NOMO-1 (cell line): Measurements from ENCODE around the gene MKLN1.
"Not testable (repeated sequence)": the region's sequence is repeated elsewhere in the genome, so short reads cannot be mapped to it uniquely, and the experiment has no call there.

Source experiments
- DNase-seq, 2 experiments: peaks; one replicate each; lab custom pipeline; 2025; ENCODE audit not compliant: unreplicated experiment in 2 of 2; lab: John Stamatoyannopoulos, UW

Gene MKLN1

GRCh38 chr7:131455546-131455945 lies 127.9 kb downstream of the MKLN1 start:
- DNase-seq = no peak

- no peak for DNase-seq
These were observed 128.7 kb downstream of the MKLN1 start for GRCh38 chr7:131456338-131456737.

- no peak for DNase-seq
These were observed 131.6 kb downstream of the MKLN1 start for GRCh38 chr7:131459256-131459655.

DNA sequence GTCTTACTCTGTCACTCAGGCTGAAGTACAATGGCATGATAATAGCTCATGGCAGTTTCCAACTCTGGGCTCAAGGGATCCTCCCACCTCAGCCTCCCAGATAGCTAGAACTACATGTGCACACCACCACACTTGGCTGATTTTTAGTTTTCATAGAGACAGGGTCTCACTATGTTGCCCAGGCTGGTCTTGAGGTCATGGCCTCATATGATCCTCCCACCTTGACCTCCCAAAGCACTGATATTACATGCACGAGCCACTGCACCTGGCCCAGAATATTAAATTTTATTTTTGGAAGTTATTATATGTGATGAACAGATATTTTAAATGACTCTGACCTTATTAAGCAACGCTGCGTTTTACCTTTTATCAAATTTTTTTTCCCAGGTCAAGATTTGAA lies 134.4 kb downstream of the MKLN1 start:
- DNase-seq = no peak

DNA sequence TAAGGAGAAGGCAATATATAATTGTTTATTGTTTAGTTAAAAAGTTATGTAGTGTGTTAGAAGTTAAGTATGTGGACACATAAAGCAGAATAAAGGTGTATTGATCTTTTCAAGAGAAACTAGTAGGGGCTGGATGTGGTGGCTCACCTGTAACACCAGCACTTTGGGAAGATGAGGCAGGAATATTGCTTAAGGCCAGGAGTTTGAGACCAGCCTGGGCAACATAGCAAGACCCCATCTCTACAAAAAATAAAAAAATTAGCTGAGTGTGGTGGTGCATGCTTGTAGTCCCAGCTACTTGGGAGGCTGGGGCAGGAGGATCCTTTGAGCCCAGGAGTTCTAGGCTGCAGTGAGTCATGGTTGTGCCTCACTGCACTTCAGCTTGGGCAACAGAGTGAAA lies 135.0 kb downstream of the MKLN1 start:
- DNase-seq = not testable (repeated sequence)

DNA sequence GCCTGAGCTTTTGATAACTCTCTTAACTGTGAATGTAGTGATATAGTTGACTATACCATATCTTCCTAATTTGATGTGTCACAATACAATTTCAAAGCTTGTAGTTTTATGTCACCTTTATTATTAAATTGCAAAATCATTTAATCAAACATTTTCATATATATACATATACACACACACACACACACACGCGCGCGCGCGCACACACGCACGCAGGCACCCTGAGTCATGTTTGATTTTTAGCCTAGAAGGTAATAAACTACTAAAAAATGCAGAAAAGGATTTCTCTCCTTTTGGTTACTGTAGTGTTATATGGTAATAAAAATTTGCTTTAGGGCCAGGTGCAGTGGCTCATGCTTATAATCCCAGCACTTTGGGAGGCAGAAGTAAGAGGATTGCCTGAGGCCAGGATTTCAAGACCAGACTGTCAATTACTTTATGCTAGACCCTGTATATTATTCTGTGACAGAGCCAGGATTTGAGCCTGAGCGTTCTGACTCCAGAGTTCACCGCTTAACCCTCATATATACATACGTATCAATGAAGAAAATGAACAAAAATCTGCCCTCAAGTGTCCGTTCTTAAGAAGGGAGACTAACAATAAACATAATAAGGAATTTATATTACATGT lies 139.2 kb downstream of the MKLN1 start:
- no peak for DNase-seq

- no peak for DNase-seq
These were observed 140.1 kb downstream of the MKLN1 start for GRCh38 chr7:131467788-131468187.

- DNase-seq = no peak
These were observed 143.8 kb downstream of the MKLN1 start for GRCh38 chr7:131471250-131472004.

DNA sequence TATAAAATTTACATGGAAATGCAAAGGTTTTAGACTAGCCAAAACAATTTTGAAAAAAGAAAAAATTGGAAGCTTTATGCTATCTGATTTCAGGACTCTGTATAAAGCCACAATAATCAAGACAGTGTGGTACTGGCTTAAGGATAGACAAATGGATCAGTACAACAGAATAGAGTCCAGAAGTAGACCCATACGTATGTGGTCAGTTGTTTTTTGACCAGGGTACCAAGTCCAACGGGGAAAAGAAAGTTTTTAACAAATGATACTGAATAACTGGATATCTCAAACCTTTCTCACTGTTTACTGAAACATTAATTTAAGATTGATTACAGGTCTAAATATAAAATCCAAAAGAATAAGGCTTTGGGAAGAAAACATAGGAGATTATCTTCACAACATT lies 149.1 kb downstream of the MKLN1 start:
- DNase-seq = no peak

DNA sequence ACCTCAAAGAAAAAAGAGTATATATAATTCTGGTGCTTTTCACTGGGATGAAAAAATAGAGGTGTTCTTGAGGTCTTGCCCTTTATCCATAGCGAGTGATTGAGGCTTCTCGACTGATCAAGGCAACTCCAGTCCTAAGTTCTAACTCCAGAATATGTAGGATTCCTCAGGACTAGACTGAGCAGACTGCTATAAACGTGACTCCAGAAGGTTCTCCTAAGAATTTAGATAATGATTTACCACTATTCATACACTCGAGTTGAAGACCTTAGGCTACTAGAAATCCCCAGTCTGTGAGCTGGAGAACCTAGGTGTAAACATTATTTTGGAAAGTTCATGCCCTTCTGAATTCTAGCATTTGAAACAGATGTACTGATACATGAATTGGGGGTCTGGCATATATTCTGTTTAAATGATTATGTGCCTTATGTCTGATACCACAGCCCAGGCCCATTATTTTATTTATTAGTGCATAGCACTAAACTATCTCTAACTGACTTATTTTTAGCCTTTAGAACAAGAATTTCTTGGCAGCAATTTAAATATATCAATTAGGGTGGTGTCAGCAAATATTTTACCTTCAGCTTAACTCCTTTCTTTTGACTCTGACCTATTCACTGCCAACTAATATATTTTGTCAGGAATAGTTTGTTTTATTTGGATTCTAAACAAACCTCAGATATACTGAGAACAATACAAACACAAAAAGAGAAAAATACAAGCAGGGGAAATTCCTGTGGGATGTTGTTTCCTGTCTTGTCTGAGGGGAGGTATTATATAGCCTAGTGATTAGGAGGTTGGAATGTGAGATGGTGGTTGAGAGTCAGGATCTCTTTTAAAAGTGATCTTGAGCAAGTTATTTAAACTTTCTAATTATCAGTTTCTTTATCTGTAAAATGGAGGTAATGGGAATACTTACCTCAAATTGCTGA lies 153.0 kb downstream of the MKLN1 start:
- no peak for DNase-seq

- no peak for DNase-seq
These were observed 155.1 kb downstream of the MKLN1 start for GRCh38 chr7:131482800-131483199.

DNA sequence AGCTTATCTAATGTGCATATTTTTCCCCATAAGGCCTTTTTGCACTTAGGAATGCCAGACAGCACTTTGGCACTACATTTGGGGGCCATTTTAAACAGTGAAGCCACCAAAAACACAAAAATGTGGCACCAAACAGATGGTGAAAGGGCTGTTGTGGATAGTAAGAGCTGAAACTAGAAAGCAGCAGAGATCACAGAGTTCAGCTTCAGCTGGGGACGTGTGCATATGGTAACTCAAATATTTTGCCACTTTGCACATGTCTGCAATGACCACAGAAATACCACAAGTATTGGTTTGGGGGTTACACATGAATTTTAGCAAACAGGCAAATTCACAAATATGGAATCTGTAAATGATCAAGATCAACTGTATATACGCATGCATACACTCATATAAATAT lies 155.9 kb downstream of the MKLN1 start:
- DNase-seq = no peak

- no peak for DNase-seq
These were observed 158.7 kb downstream of the MKLN1 start for GRCh38 chr7:131486346-131486745.

- DNase-seq = no peak
These were observed 159.5 kb downstream of the MKLN1 start for GRCh38 chr7:131487217-131487616.

- DNase-seq = no peak
These were observed 160.7 kb downstream of the MKLN1 start for GRCh38 chr7:131488361-131488760.

DNA sequence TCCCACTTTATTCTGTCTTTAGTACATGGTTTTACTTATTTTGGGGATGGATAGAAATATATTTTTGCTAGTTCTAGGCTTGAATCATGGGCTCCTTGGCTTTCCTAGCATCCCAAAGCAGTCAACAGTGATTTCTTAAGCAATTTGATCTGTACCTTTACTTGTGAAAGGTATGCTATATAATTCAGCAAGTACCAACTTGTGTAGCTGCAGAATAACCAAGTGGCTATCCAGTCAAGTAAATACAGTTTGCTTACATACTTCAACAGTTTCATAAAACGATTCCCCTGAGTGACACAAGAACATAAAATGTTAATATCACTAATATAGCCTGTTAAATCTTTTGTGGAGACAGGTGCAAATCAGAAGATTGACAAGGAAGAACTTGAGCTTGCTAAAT lies 161.5 kb downstream of the MKLN1 start:
- no peak for DNase-seq

GRCh38 chr7:131489881-131490280 lies 162.2 kb downstream of the MKLN1 start:
- no peak for DNase-seq

DNA sequence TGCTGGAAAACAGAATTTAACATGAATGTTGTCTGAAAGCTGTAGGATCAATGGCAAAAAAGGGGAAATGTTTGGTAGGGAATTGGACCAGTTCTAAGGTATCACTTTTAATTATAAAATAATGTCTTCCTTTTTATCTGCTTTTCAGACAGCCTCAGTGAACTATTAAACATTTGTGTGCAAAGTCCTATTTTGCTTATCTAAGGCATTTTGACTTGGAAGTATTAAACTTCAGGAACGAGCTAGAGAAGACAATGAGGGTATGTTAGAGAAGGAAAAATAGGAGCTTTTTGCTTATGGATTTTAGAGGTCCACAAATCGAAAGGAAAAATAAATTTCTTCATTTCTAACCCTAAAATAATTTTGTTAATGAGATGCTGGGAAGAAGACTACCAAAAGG lies 165.4 kb downstream of the MKLN1 start:
- DNase-seq = no peak

GRCh38 chr7:131493581-131493980 lies 165.9 kb downstream of the MKLN1 start:
- no peak for DNase-seq

GRCh38 chr7:131494182-131494581 lies 166.5 kb downstream of the MKLN1 start:
- no peak for DNase-seq

GRCh38 chr7:131495669-131496498 lies 168.2 kb downstream of the MKLN1 start:
- no peak for DNase-seq
